ENCODE data around the gene SWI5. TPM values are rescaled to one million over a fixed set of nuclear protein-coding genes. Genes with fewer than 3 reads are reported as not detected.

SWI5 gene
- total and polyA plus RNA-seq, 7 donors, result 18.0 to 35.7 (median 24.1) TPM

GRCh38 chr9:128293091-128293490 lies 17.0 kb downstream of the SWI5 start:
- 78 to 94% methylated on average over 4 of the region's 4 CpGs for WGBS, 2 donors
- intact Hi-C loops (cut with DNase I), result no loop called here
- TF ChIP-seq POLR2A (IDR thresholded peaks at IDR 0.05), result no peak
- TF ChIP-seq POLR2AphosphoS5 (IDR thresholded peaks at IDR 0.05), result no peak
- TF ChIP-seq, protein P1, sequence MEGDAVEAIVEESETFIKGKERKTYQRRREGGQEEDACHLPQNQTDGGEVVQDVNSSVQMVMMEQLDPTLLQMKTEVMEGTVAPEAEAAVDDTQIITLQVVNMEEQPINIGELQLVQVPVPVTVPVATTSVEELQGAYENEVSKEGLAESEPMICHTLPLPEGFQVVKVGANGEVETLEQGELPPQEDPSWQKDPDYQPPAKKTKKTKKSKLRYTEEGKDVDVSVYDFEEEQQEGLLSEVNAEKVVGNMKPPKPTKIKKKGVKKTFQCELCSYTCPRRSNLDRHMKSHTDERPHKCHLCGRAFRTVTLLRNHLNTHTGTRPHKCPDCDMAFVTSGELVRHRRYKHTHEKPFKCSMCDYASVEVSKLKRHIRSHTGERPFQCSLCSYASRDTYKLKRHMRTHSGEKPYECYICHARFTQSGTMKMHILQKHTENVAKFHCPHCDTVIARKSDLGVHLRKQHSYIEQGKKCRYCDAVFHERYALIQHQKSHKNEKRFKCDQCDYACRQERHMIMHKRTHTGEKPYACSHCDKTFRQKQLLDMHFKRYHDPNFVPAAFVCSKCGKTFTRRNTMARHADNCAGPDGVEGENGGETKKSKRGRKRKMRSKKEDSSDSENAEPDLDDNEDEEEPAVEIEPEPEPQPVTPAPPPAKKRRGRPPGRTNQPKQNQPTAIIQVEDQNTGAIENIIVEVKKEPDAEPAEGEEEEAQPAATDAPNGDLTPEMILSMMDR (IDR thresholded peaks at IDR 0.05), result no peak
- no peak for TF ChIP-seq EP300 (IDR thresholded peaks at IDR 0.05)

DNA sequence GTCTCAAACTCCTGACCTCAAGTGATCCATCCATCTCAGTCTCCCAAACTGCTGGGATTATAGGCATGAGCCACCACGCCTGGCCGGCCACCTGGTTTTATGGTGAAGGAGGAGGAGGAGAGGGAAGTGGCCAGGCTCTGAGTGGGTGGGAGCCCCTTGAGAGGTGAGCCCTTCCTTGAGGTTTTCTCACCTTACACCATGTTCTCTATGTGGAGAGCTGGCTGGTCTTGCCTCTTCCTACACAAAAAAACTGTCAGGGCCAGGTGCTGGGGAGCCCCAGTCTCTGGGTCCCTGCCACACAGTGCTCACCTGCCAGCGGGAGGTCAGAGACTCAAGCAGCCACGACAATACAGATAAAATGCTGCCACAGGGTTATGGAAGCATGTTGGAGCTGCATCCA lies 18.1 kb downstream of the SWI5 start:
- Histone ChIP-seq H3K27ac (no peak overlapping the region), H3K4me1 (no peaks in the 10 kb centered on the region), H3K27me3 (no peaks in the 10 kb centered on the region), H3K9me3 (no peaks in the 10 kb centered on the region), H3K36me3 (peaks cover 0 to under 1% (median 0%) of the 10 kb centered on the region in 4 donors), H3K4me3 (no peak overlapping the region)
- WGBS, 2 donors, result 82 to 89% methylated on average over 4 of the region's 4 CpGs
- intact Hi-C loops (cut with DNase I), result loop anchor here (2.0 kb wide), 1 partner anchor 47 kb away; the partner anchor contains the start of gene SLC27A4
- TF ChIP-seq, protein P1 (IDR thresholded peaks at IDR 0.05), result no peak
- TF ChIP-seq POLR2AphosphoS5 (IDR thresholded peaks at IDR 0.05) (no peak), POLR2A (IDR thresholded peaks at IDR 0.05) (no peak), EP300 (IDR thresholded peaks at IDR 0.05) (no peak)
- DNase-seq, result no peak

More at GRCh38 chr9:128293091-128293490, 17.0 kb downstream of the SWI5 start:
- no peak for DNase-seq
- H3K36me3 ChIP-seq, result peaks cover 0 to 9% (median 5%) of the 10 kb centered on the region in 4 donors
- no peaks in the 10 kb centered on the region for H3K4me1 ChIP-seq
- no peak overlapping the region for H3K4me3 ChIP-seq
- H3K27me3 ChIP-seq, result no peaks in the 10 kb centered on the region
- no peak overlapping the region for H3K27ac ChIP-seq
- no peaks in the 10 kb centered on the region for H3K9me3 ChIP-seq

- DNase-seq, result no peak
- WGBS, 2 donors, result 71 to 85% methylated on average over 16 of the region's 16 CpGs
- no peaks in the 10 kb centered on the region for H3K9me3 ChIP-seq
- intact Hi-C loops (cut with DNase I), result no loop called here
- H3K27ac ChIP-seq, result no peak overlapping the region
- H3K36me3 ChIP-seq, result no peaks in the 10 kb centered on the region
- no peaks in the 10 kb centered on the region for H3K27me3 ChIP-seq
- no peak for TF ChIP-seq POLR2A (IDR thresholded peaks at IDR 0.05)
- TF ChIP-seq POLR2AphosphoS5 (IDR thresholded peaks at IDR 0.05), result no peak
- TF ChIP-seq, protein P1 (IDR thresholded peaks at IDR 0.05), result no peak
- no peak for TF ChIP-seq EP300 (IDR thresholded peaks at IDR 0.05)
- H3K4me3 ChIP-seq, result no peak overlapping the region
- H3K4me1 ChIP-seq, result no peaks in the 10 kb centered on the region
These were observed 20.5 kb downstream of the SWI5 start for GRCh38 chr9:128296340-128297220.

DNA sequence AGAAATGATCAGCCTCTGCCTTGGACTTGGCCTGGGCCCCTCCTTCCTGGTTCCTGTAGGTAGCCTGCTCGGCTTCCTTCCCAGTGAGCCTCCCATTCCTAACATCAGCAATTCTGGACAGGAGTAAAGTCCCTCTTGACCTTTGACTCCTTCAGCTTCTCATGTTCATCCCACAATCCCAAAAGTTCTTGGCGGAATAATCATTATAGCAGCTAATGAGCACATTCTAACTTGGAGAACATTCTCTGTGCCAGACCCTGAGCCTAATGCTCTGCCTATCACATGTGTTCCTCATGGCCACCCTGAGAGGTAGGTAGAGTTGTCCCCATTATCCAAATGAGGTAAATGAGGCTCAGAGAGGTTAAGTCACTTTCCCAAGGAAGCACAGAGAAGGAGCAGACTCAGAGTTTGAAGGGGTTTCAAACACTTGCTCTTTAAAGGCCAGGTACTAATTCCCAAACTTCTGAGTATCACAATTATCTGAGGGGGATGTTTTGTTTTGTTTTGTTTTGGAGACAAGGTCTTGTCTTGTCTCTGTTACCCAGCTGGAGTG lies 21.2 kb downstream of the SWI5 start:
- no peak for DNase-seq
- H3K9me3 ChIP-seq, result no peaks in the 10 kb centered on the region
- intact Hi-C loops (cut with DNase I), result no loop called here
- H3K4me3 ChIP-seq, result no peak overlapping the region
- H3K27ac ChIP-seq, result no peak overlapping the region
- no peaks in the 10 kb centered on the region for H3K4me1 ChIP-seq
- H3K27me3 ChIP-seq, result no peaks in the 10 kb centered on the region
- WGBS, 2 donors, result 66 to 83% methylated on average over 2 of the region's 2 CpGs
- H3K36me3 ChIP-seq, result no peaks in the 10 kb centered on the region
- TF ChIP-seq POLR2A (IDR thresholded peaks at IDR 0.05) (no peak), EP300 (IDR thresholded peaks at IDR 0.05) (no peak), POLR2AphosphoS5 (IDR thresholded peaks at IDR 0.05) (no peak)
- TF ChIP-seq, protein P1 (IDR thresholded peaks at IDR 0.05), result no peak
